Upper lobe of left lung (tissue), 4 donors: Measurements from ENCODE around the gene ZNF524.

ENCODE experiments used
- EP300 ChIP-seq, 4 donors: sonication (generic); formaldehyde crosslinking; IDR thresholded peaks; one replicate each; pipeline ENCODE4 v1.5.1; 2017; ENCODE audit warnings: antibody characterized with exemption in 4 of 4, control low read depth in 2 of 4
- TF ChIP-seq, protein P1 (sequence below), 6 experiments: fragments of 450-650 bp in 4 of 6; fragments of 200-600 bp in 2 of 6; sonication (generic) in 2 of 6; IDR thresholded peaks; one replicate each; pipeline ENCODE4 v1.5.1; 2016 to 2019; ENCODE audit warnings: antibody characterized with exemption in 6 of 6

DNA sequence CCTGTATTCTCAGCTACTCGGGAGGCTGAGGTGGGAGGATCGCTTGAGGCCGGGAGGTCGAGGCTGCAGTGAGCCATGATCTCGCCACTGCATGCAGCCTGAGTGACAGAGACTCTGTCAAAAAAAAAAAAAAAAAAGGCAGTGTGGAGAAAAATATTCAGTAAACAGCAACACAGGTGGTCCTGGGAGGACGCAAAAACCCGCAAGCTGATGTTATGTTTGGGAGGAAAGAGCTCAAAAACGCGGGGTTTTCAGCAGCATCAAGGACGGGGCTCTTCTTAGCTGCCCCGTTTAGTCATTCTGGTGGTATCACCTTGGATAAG is 24.9 kb downstream of the ZNF524 start:
- TF ChIP-seq, protein P1, sequence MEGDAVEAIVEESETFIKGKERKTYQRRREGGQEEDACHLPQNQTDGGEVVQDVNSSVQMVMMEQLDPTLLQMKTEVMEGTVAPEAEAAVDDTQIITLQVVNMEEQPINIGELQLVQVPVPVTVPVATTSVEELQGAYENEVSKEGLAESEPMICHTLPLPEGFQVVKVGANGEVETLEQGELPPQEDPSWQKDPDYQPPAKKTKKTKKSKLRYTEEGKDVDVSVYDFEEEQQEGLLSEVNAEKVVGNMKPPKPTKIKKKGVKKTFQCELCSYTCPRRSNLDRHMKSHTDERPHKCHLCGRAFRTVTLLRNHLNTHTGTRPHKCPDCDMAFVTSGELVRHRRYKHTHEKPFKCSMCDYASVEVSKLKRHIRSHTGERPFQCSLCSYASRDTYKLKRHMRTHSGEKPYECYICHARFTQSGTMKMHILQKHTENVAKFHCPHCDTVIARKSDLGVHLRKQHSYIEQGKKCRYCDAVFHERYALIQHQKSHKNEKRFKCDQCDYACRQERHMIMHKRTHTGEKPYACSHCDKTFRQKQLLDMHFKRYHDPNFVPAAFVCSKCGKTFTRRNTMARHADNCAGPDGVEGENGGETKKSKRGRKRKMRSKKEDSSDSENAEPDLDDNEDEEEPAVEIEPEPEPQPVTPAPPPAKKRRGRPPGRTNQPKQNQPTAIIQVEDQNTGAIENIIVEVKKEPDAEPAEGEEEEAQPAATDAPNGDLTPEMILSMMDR (IDR thresholded peaks at IDR 0.05): no peak
- no peak for TF ChIP-seq EP300 (IDR thresholded peaks at IDR 0.05)
